HepG2 (cell line): ENCODE results near the gene FURIN. TPM values are rescaled to one million over a fixed set of nuclear protein-coding genes. Genes with fewer than 3 reads are reported as not detected.
A peak's percentile ranks its signal among the peaks of the same experiment; 100 is the strongest.

ENCODE experiments used
- ATAC-seq: fragments of 200-7000 bp; cut with Tn5 transposase; 3 replicates; pipeline ENCODE4 v1.9.1; 2020; ENCODE audit warnings: mild to moderate bottlenecking, moderate library complexity
- BruUV-seq: library from RNA; stranded (reverse); fragments of 400-500 nt; replicated peaks from 2 replicates; lab custom pipeline; 2021; lab: Mats Ljungman, UMichigan
- CTCF ChIA-PET: fragments of 300-600 bp; formaldehyde crosslinking; extraction: SDS; loops from one replicate; lab custom pipeline; 2021; ENCODE audit warnings: low total read pairs, inconsistent platforms, low intra/inter-chr PET ratio; lab: Yijun Ruan, JAX
- POLR2A ChIA-PET: fragments of 350-600 bp; sonication (Branson Sonifier 250); formaldehyde crosslinking; loops from one replicate; lab custom pipeline; 2020; ENCODE audit warnings: antibody characterized with exemption, inconsistent platforms; lab: Yijun Ruan, JAX
- DNase-seq: peaks from one replicate; pipeline ENCODE4 v3.0.0-alpha.2; 2015; ENCODE audit warnings: low spot score
- FAIRE-seq: peaks from 3 replicates; lab custom pipeline; 2011; peaks lifted over from hg19 to GRCh38; lab: Jason Lieb, UNC
- H2AFZ ChIP-seq: one replicate; pipeline ENCODE4 v1.6.1; 2011; ENCODE audit warnings: low read length, inconsistent platforms
- H3K27ac ChIP-seq: fragments of 300-600 bp; 3 replicates; pipeline ENCODE4 v1.8.0; 2011; ENCODE audit warnings: mixed run types, mild to moderate bottlenecking, mixed read lengths, low read length, inconsistent platforms; ENCODE audit not compliant: insufficient read depth; ENCODE audit errors: extremely low read length
- H3K27me3 ChIP-seq, 2 experiments: fragments of 200-600 bp in 1 of 2; 2 replicates in 1 of 2; 3 replicates in 1 of 2; pipeline versions ENCODE4 v1.6.0 to v1.8.0; 2011; ENCODE audit warnings: low read length in 2 of 2, mild to moderate bottlenecking in 2 of 2, moderate library complexity in 2 of 2, inconsistent platforms in 1 of 2; ENCODE audit not compliant: insufficient read depth in 2 of 2, control insufficient read depth in 1 of 2
- H3K36me3 ChIP-seq, 2 experiments: fragments of 200-600 bp in 1 of 2; replicated peaks in 1 of 2; 2 replicates in 1 of 2; 3 replicates in 1 of 2; pipeline versions ENCODE4 v1.5.1 to v1.8.0; 2011; ENCODE audit warnings: low read length in 2 of 2, inconsistent platforms in 1 of 2; ENCODE audit not compliant: insufficient read depth in 2 of 2, control insufficient read depth in 1 of 2
- H3K4me1 ChIP-seq: 2 replicates; pipeline ENCODE4 v1.5.1; 2012; ENCODE audit warnings: low read length, inconsistent platforms; ENCODE audit not compliant: insufficient read depth
- H3K4me2 ChIP-seq: 2 replicates; pipeline ENCODE4 v1.6.0; 2011; ENCODE audit warnings: low read depth, low read length, inconsistent platforms
- H3K4me3 ChIP-seq, 3 experiments: fragments of 200-600 bp in 1 of 3; sonication (generic), shearing (Covaris generic) in 1 of 3; replicated peaks in 1 of 3; 2 replicates each; pipeline ENCODE4 v1.5.1; 2011 to 2016; ENCODE audit warnings: low read length in 3 of 3, inconsistent platforms in 2 of 3, low read depth in 2 of 3, mild to moderate bottlenecking in 2 of 3, control low read depth in 1 of 3, mixed read lengths in 1 of 3; ENCODE audit not compliant: insufficient read depth in 1 of 3
- H3K79me2 ChIP-seq: one replicate; pipeline ENCODE4 v1.6.1; 2011; ENCODE audit warnings: low read length, inconsistent platforms; ENCODE audit not compliant: insufficient read depth
- H3K9ac ChIP-seq: 2 replicates; pipeline ENCODE4 v1.6.0; 2011; ENCODE audit warnings: mild to moderate bottlenecking, low read depth, low read length, inconsistent platforms; ENCODE audit not compliant: insufficient read depth
- H3K9me3 ChIP-seq: 2 replicates; pipeline ENCODE4 v1.5.1; 2012; ENCODE audit warnings: mild to moderate bottlenecking, low read length
- H4K20me1 ChIP-seq: 2 replicates; pipeline ENCODE4 v1.6.0; 2011; ENCODE audit warnings: inconsistent platforms, mild to moderate bottlenecking, low read length, moderate library complexity; ENCODE audit not compliant: insufficient read depth
- DPF2 ChIP-seq: sonication (generic); formaldehyde crosslinking; IDR thresholded peaks from 2 replicates; pipeline ENCODE4 v1.4.0; 2020; ENCODE audit warnings: mild to moderate bottlenecking, low read depth, missing genetic modification reagents, borderline replicate concordance
- ELF4 ChIP-seq: sonication (generic); formaldehyde crosslinking; IDR thresholded peaks from 2 replicates; pipeline ENCODE4 v1.5.0; 2020; ENCODE audit warnings: missing genetic modification reagents, mild to moderate bottlenecking, moderate library complexity, borderline replicate concordance
- HNRNPK ChIP-seq: fragments of 200-400 bp; formaldehyde crosslinking; IDR thresholded peaks from 2 replicates; pipeline ENCODE4 v1.6.1; 2018; ENCODE audit warnings: low read length, low read depth, moderate library complexity, mild to moderate bottlenecking; ENCODE audit not compliant: poor library complexity, severe bottlenecking
- JARID2 ChIP-seq: sonication (generic); formaldehyde crosslinking; IDR thresholded peaks from 2 replicates; pipeline ENCODE4 v1.8.1; 2023; ENCODE audit warnings: missing genetic modification reagents, inconsistent platforms; ENCODE audit not compliant: insufficient replicate concordance
- KDM2A ChIP-seq: sonication (generic); formaldehyde crosslinking; IDR thresholded peaks from 2 replicates; pipeline ENCODE4 v1.4.0; 2020; ENCODE audit warnings: low read depth, missing genetic modification reagents, borderline replicate concordance
- KLF13 ChIP-seq: sonication (generic); formaldehyde crosslinking; IDR thresholded peaks from 2 replicates; pipeline ENCODE4 v1.4.0; 2020; ENCODE audit warnings: mild to moderate bottlenecking, missing genetic modification reagents
- MIER2 ChIP-seq: IDR thresholded peaks from 2 replicates; pipeline ENCODE4 v1.6.1; 2016; ENCODE audit warnings: missing biosample characterization, missing genetic modification reagents
- NFIC ChIP-seq: IDR thresholded peaks from 2 replicates; pipeline ENCODE4 v1.6.1; 2012; ENCODE audit warnings: mild to moderate bottlenecking, low read length, inconsistent platforms
- YEATS4 ChIP-seq: sonication (generic); formaldehyde crosslinking; IDR thresholded peaks from 2 replicates; pipeline ENCODE4 v1.4.0; 2020; ENCODE audit warnings: missing genetic modification reagents, borderline replicate concordance
- ZMYM2 ChIP-seq: sonication (generic); formaldehyde crosslinking; IDR thresholded peaks from 2 replicates; pipeline ENCODE4 v1.8.0; 2022; ENCODE audit warnings: mild to moderate bottlenecking, missing genetic modification reagents
- ZMYM4 ChIP-seq: sonication (generic); formaldehyde crosslinking; IDR thresholded peaks from 2 replicates; pipeline ENCODE4 v1.8.1; 2023; ENCODE audit warnings: mild to moderate bottlenecking, missing genetic modification reagents
- ZNF430 ChIP-seq: sonication (generic); formaldehyde crosslinking; IDR thresholded peaks from 2 replicates; pipeline ENCODE4 v1.9.0; 2021; ENCODE audit warnings: mild to moderate bottlenecking, missing genetic modification reagents
- ZNF543 ChIP-seq: sonication (generic); formaldehyde crosslinking; IDR thresholded peaks from 2 replicates; pipeline ENCODE4 v1.4.0; 2020; ENCODE audit warnings: mild to moderate bottlenecking, missing genetic modification reagents
- ZNF546 ChIP-seq: sonication (generic); formaldehyde crosslinking; conservative IDR thresholded peaks from 2 replicates; pipeline ENCODE4 v1.8.1; 2023; ENCODE audit warnings: mild to moderate bottlenecking, missing genetic modification reagents
- ZNF724P ChIP-seq: sonication (generic); formaldehyde crosslinking; IDR thresholded peaks from 2 replicates; pipeline ENCODE4 v1.8.0; 2022; ENCODE audit warnings: missing genetic modification reagents, borderline replicate concordance
- ZSCAN25 ChIP-seq: sonication (generic); formaldehyde crosslinking; IDR thresholded peaks from 2 replicates; pipeline ENCODE4 v1.8.0; 2022; ENCODE audit warnings: mild to moderate bottlenecking, missing genetic modification reagents
- WGBS: methylation state at CpG from one replicate; pipeline ENCODE4 v1.1.6; 2017; ENCODE audit warnings: low lambda C conversion rate; 5-methylcytosine and 5-hydroxymethylcytosine counted together
- in situ Hi-C: cut with HindIII; loops from 2 replicates; pipeline ENCODE4 v1.10.0; 2017; ENCODE audit warnings: low pct_unique_long_range_greater_than_20kb; ENCODE audit not compliant: extremely low pct_ligation_motif_present
- intact Hi-C: fragments of 100-400 bp; cut with micrococcal nuclease; formaldehyde crosslinking; loops from one replicate; pipeline ENCODE4 v1.10.0; 2022; ENCODE audit not compliant: unreplicated experiment
- polyA plus RNA-seq, 8 experiments: library from polyadenylated mRNA; depleted of rRNA in 3 of 8; stranded (reverse) in 7 of 8; unstranded in 1 of 8; fragments of >200 nt; fragmentation: Illumina TruSeq in 4 of 8; extraction: Trizol in 4 of 8; gene quantifications; 2 replicates each; pipeline versions ENCODE4 v1.2.1 to v1.2.3, GENCODE V29; 2011 to 2016; ENCODE audit warnings: low read depth in 4 of 8, missing spikeins in 1 of 8, mixed read lengths in 1 of 8; ENCODE audit not compliant: insufficient read depth in 1 of 8
- total RNA-seq, 5 experiments: library from RNA; depleted of rRNA; stranded (reverse); fragments of >200 nt; fragmentation: Illumina TruSeq; extraction: Trizol; gene quantifications; 2 replicates each; pipeline ENCODE4 v1.2.3, GENCODE V29; 2016; ENCODE audit warnings: low read depth in 1 of 5
- TF ChIP-seq, protein P1 (sequence below), 2 experiments: sonication (generic) in 1 of 2; formaldehyde crosslinking in 1 of 2; IDR thresholded peaks; 2 replicates each; pipeline versions ENCODE4 v1.5.1 to v1.6.1; 2011 to 2020; ENCODE audit warnings: borderline replicate concordance in 1 of 2, low read depth in 1 of 2, low read length in 1 of 2, mild to moderate bottlenecking in 1 of 2, missing genetic modification reagents in 1 of 2, moderate library complexity in 1 of 2

Gene FURIN
- total and polyA plus RNA-seq, 2 of the 13 experiments (the other 11 are each of a cell fraction or from before 2014, with no cell fraction given), result 15.2 to 17.4 TPM

GRCh38 chr15:90883526-90883975 is 15.2 kb downstream of the FURIN start:
- Histone ChIP-seq H2AFZ (no peak overlapping the region), H3K27me3 (no peaks in the 10 kb centered on the region), H3K4me1 (peaks cover 36% of the 10 kb centered on the region), H3K79me2 (no peaks in the 10 kb centered on the region), H3K36me3 (peaks cover 6 to 13% of the 10 kb centered on the region in 2 experiments; a peak in 3 of 5 replicates), H3K4me2 (peak overlapping the region; percentile 72), H3K9me3 (no peaks in the 10 kb centered on the region), H3K27ac (no peak overlapping the region), H3K9ac (peak overlapping the region; percentile 53; the same call in 1 of the 2 replicates), H4K20me1 (0 out of 2 replicates have a peak, but pooled peaks cover 2% of the 10 kb centered on the region), H3K4me3 (peak overlapping the region; percentile 37 to 65 (median 54); a peak in 5 of 6 replicates)
- 39% methylated on average over 4 of the region's 7 CpGs for WGBS
- FAIRE-seq, result peak; percentile 76
- in situ Hi-C loops, result no loop called here
- CTCF ChIA-PET, result no interaction called here
- DNase-seq, result no peak
- intact Hi-C loops, result no loop called here
- peak; percentile 40 for ATAC-seq
- POLR2A ChIA-PET, result interaction anchor here (0.7 to 5.1 kb wide), 6 partner anchors 9 to 218 kb away, joined by 3 to 52 read pairs (median 9); partner anchors contain the start of gene MAN2A2
- no TSS peak for BruUV-seq
- TF ChIP-seq ZMYM2 (CRISPR knock-in tag), result no peak
- no peak for TF ChIP-seq ZNF430
- TF ChIP-seq YEATS4, result no peak
- TF ChIP-seq JARID2, result no peak
- TF ChIP-seq ZNF546 (CRISPR knock-in tag), result no peak
- TF ChIP-seq, protein P1, sequence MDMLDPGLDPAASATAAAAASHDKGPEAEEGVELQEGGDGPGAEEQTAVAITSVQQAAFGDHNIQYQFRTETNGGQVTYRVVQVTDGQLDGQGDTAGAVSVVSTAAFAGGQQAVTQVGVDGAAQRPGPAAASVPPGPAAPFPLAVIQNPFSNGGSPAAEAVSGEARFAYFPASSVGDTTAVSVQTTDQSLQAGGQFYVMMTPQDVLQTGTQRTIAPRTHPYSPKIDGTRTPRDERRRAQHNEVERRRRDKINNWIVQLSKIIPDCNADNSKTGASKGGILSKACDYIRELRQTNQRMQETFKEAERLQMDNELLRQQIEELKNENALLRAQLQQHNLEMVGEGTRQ (IDR thresholded peaks at IDR 0.05; ENCODE audit: low read depth, low read length), result no peak
- TF ChIP-seq, protein P1 (CRISPR knock-in tag; IDR thresholded peaks at IDR 0.05; ENCODE audit: borderline replicate concordance), result no peak
- TF ChIP-seq ZNF724P (CRISPR knock-in tag), result no peak
- peak; percentile 27; the same call in 1 of the 2 replicates for TF ChIP-seq KDM2A (CRISPR knock-in tag)
- TF ChIP-seq ZNF543 (CRISPR knock-in tag), result 0 out of 2 replicates have a peak, but pooled peaks have one; percentile 11
- TF ChIP-seq HNRNPK, result no peak
- TF ChIP-seq ZSCAN25 (CRISPR knock-in tag), result no peak
- TF ChIP-seq NFIC, result no peak
- TF ChIP-seq MIER2 (CRISPR knock-in tag), result no peak
- no peak for TF ChIP-seq ZMYM4 (CRISPR knock-in tag)
- TF ChIP-seq ELF4 (CRISPR knock-in tag), result no peak
- TF ChIP-seq DPF2, result no peak
- TF ChIP-seq KLF13 (CRISPR knock-in tag), result no peak
